ENCODE results near the gene WDR64.

GRCh38 chr1:241640149-241640866, 11.8 kb upstream of the WDR64 start, which contains the start of the genes CHML and OPN3:
- TF ChIP-seq EZH2 (IDR thresholded peaks at IDR 0.05; ENCODE audit: borderline replicate concordance, low read depth, low read length, severe bottlenecking): no peak
- no peak for TF ChIP-seq CTCF (IDR thresholded peaks at IDR 0.05; ENCODE audit: borderline replicate concordance, extremely low read depth, low read length, poor library complexity, severe bottlenecking)
